ENCODE data around the gene FBXL22. TPM values are rescaled to one million over a fixed set of nuclear protein-coding genes. Genes with fewer than 3 reads are reported as not detected.

Gene FBXL22
- total and polyA plus RNA-seq, 2 experiments from 2014 or later, result 0.26 TPM; not detected in 1

- peaks cover 2% of the 10 kb centered on the region; the same call in 1 of the 3 replicates for H3K36me3 Mint-ChIP-seq (ENCODE audit: low read depth)
- no peak for ATAC-seq
- H2AFZ ChIP-seq, result no peak overlapping the region
- H3K36me3 ChIP-seq (ENCODE audit: insufficient read depth), result no peaks in the 10 kb centered on the region
- no peaks in the 10 kb centered on the region for H3K9me2 ChIP-seq (ENCODE audit: insufficient read depth)
- no peaks in the 10 kb centered on the region for H4K20me1 ChIP-seq (replicated peaks; ENCODE audit: insufficient read depth)
- H3K27ac Mint-ChIP-seq, result no peak overlapping the region
- peaks cover 3% of the 10 kb centered on the region for H3K27me3 Mint-ChIP-seq (ENCODE audit: insufficient read depth, low read depth, poor library complexity)
- H3K4me3 Mint-ChIP-seq, result no peak overlapping the region
- no peaks in the 10 kb centered on the region for H3K79me2 ChIP-seq (replicated peaks; ENCODE audit: insufficient read depth)
- H3K9me3 Mint-ChIP-seq, result no peaks in the 10 kb centered on the region
- DNase-seq (ENCODE audit: low spot score), result no peak
- no peak overlapping the region for H3K4me2 ChIP-seq
- no peaks in the 10 kb centered on the region for H3F3A ChIP-seq (replicated peaks; ENCODE audit: low read depth)
- no peaks in the 10 kb centered on the region for H3K27me3 ChIP-seq (ENCODE audit: insufficient read depth)
- H3K27ac ChIP-seq (ENCODE audit: low read depth), result no peak overlapping the region
- H3K4me3 ChIP-seq, result no peak overlapping the region
- peaks cover 26% of the 10 kb centered on the region for H3K4me1 ChIP-seq (ENCODE audit: insufficient read depth)
- TF ChIP-seq CTCF (conservative IDR thresholded peaks at IDR 0.05; ENCODE audit: low read depth in 2 of 2), result no peak
- TF ChIP-seq REST (IDR thresholded peaks at IDR 0.05; ENCODE audit: unreplicated experiment), result no peak
- no peak for TF ChIP-seq ETS1 (IDR thresholded peaks at IDR 0.05)
- TF ChIP-seq ZNF331 (CRISPR knock-in tag; IDR thresholded peaks at IDR 0.05; ENCODE audit: low read depth), result no peak
- TF ChIP-seq NANOG (IDR thresholded peaks at IDR 0.05; ENCODE audit: borderline replicate concordance), result no peak
- TF ChIP-seq CREB1 (CRISPR knock-in tag; IDR thresholded peaks at IDR 0.05; ENCODE audit: low read depth), result no peak
- no peak for TF ChIP-seq STAT1 (IDR thresholded peaks at IDR 0.05; ENCODE audit: unreplicated experiment)
- no peak for TF ChIP-seq ZNF114 (CRISPR knock-in tag; IDR thresholded peaks at IDR 0.05)
- no peak for TF ChIP-seq EZH2phosphoT487 (IDR thresholded peaks at IDR 0.05; ENCODE audit: unreplicated experiment)
- no peak for TF ChIP-seq ZNF462 (CRISPR knock-in tag; IDR thresholded peaks at IDR 0.05)
- no peak for TF ChIP-seq POLR2AphosphoS5 (IDR thresholded peaks at IDR 0.05; ENCODE audit: low read depth)
- no peak for TF ChIP-seq JUNB (IDR thresholded peaks at IDR 0.05; ENCODE audit: unreplicated experiment)
- H3K4me1 Mint-ChIP-seq, result peaks cover 32% of the 10 kb centered on the region
Measured at GRCh38 chr15:63564093-63564492, 33.1 kb upstream of the FBXL22 start.

All from GM23338 (cell line).